Measurements from ENCODE around the gene KLHL9.
A peak's percentile ranks its signal among the peaks of the same experiment; 100 is the strongest.

Gene KLHL9

GRCh38 chr9:21348430-21348970 lies 13.3 kb upstream of the KLHL9 start:
- no peak overlapping the region for H3K9ac ChIP-seq (ENCODE audit: low read length in 5 of 5)
- peaks cover 0 to 8% (median 3%) of the 10 kb centered on the region in 5 donors for H3K27me3 ChIP-seq (ENCODE audit: control insufficient read depth in 5 of 5, insufficient read depth in 4 of 5, low read length in 5 of 5)
- H3K4me3 ChIP-seq (ENCODE audit: low read depth in 1 of 5, low read length in 5 of 5), result no peak overlapping the region
- H3K27ac ChIP-seq (ENCODE audit: low read depth, low read length), result no peak overlapping the region
- no peaks in the 10 kb centered on the region for H3K36me3 ChIP-seq (ENCODE audit: control insufficient read depth in 5 of 5, insufficient read depth in 5 of 5, low read length in 5 of 5)
- H3K9me3 ChIP-seq (ENCODE audit: control insufficient read depth in 5 of 5, low read length in 5 of 5), result peaks cover 0 to 3% (median 0%) of the 10 kb centered on the region in 5 donors
- no peaks in the 10 kb centered on the region for H3K4me1 ChIP-seq (ENCODE audit: control insufficient read depth in 5 of 5, insufficient read depth in 5 of 5, low read length in 5 of 5)

DNA sequence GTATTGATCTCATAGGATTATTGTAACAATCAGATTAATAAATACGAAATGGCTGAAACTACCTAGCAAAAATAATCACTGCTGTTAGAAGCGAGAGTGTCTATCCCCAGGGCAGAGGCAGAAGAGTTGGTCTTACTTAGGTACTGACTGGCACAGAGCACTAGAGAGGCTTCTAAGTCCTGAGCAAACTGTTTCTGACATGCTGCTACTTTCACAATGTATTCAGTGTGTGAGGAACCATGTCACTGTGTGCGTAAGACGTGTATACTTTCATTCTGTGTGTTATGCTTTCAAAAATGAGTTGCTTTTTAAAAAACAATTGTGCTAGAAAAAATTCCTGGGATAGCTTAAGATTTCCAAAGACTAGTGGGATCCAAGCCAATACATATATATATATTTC lies 5.5 kb upstream of the KLHL9 start:
- H3K9ac ChIP-seq (ENCODE audit: low read length in 5 of 5), result no peak overlapping the region
- H3K4me3 ChIP-seq (ENCODE audit: low read depth in 1 of 5, low read length in 5 of 5), result no peak overlapping the region
- H3K27me3 ChIP-seq (ENCODE audit: control insufficient read depth in 5 of 5, insufficient read depth in 4 of 5, low read length in 5 of 5), result peaks cover 0 to 3% (median 0%) of the 10 kb centered on the region in 5 donors
- no peak overlapping the region for H3K27ac ChIP-seq (ENCODE audit: low read depth, low read length)
- no peaks in the 10 kb centered on the region for H3K36me3 ChIP-seq (ENCODE audit: control insufficient read depth in 5 of 5, insufficient read depth in 5 of 5, low read length in 5 of 5)
- peaks cover 0 to under 1% (median 0%) of the 10 kb centered on the region in 5 donors for H3K4me1 ChIP-seq (ENCODE audit: control insufficient read depth in 5 of 5, insufficient read depth in 5 of 5, low read length in 5 of 5)
- peaks cover 0 to 3% (median 0%) of the 10 kb centered on the region in 5 donors for H3K9me3 ChIP-seq (ENCODE audit: control insufficient read depth in 5 of 5, low read length in 5 of 5)

DNA sequence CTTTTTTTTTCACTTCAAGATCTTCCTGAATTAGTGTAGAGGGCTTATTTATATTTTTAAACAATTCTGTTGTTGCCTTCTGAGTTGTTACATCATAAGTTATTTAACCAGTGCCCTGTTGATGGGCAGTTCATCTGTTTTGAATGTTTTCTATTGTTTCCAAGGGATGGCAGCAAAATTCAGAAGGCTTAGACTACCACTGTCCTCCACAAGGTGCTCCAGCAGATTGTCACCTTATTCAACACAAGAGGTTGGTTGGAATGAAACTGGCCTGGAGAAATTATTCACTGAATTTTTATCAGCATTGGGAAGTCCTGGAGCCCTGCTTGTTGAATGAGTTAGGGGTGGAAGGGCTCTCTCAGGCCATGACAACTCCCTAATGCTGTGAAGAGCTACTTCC lies 1.3 kb upstream of the KLHL9 start:
- Histone ChIP-seq H3K27me3 (ENCODE audit: control insufficient read depth in 5 of 5, insufficient read depth in 4 of 5, low read length in 5 of 5) (peaks cover 0 to 3% (median 0%) of the 10 kb centered on the region in 5 donors), H3K9ac (ENCODE audit: low read length in 5 of 5) (no peak overlapping the region), H3K9me3 (ENCODE audit: control insufficient read depth in 5 of 5, low read length in 5 of 5) (no peaks in the 10 kb centered on the region), H3K4me3 (ENCODE audit: low read depth in 1 of 5, low read length in 5 of 5) (no peak overlapping the region), H3K36me3 (ENCODE audit: control insufficient read depth in 5 of 5, insufficient read depth in 5 of 5, low read length in 5 of 5) (no peaks in the 10 kb centered on the region), H3K27ac (ENCODE audit: low read depth, low read length) (no peak overlapping the region), H3K4me1 (ENCODE audit: control insufficient read depth in 5 of 5, insufficient read depth in 5 of 5, low read length in 5 of 5) (peaks cover 8 to 37% (median 34%) of the 10 kb centered on the region in 5 donors)

DNA sequence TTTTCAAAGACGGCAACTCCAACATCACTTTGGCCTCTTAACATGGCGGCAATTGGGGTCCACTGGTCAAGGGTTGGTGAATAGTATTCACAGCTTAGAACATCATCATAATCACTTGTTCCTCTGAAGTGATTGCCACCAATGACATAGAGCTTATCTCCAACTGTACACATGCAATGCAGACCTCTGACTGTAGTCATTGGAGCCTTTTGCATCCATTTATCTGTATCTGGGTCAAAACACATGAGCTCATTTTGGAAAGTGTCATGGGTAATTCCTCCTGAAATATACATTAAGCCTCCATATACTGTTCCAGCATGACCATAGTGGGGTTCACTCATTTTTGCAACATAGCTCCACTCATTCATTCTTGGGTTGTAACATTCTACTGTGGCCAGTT lies 2.0 kb downstream of the KLHL9 start:
- Histone ChIP-seq H3K27ac (ENCODE audit: low read depth, low read length) (no peak overlapping the region), H3K9me3 (ENCODE audit: control insufficient read depth in 5 of 5, low read length in 5 of 5) (no peaks in the 10 kb centered on the region), H3K36me3 (ENCODE audit: control insufficient read depth in 5 of 5, insufficient read depth in 5 of 5, low read length in 5 of 5) (no peaks in the 10 kb centered on the region), H3K4me3 (ENCODE audit: low read depth in 1 of 5, low read length in 5 of 5) (peak overlapping the region; percentile 85 to 100 (median 97)), H3K4me1 (ENCODE audit: control insufficient read depth in 5 of 5, insufficient read depth in 5 of 5, low read length in 5 of 5) (peaks cover 8 to 60% (median 52%) of the 10 kb centered on the region in 5 donors), H3K9ac (ENCODE audit: low read length in 5 of 5) (peak overlapping the region in 2 of 5 donors; percentile 2 to 10), H3K27me3 (ENCODE audit: control insufficient read depth in 5 of 5, insufficient read depth in 4 of 5, low read length in 5 of 5) (no peaks in the 10 kb centered on the region)

DNA sequence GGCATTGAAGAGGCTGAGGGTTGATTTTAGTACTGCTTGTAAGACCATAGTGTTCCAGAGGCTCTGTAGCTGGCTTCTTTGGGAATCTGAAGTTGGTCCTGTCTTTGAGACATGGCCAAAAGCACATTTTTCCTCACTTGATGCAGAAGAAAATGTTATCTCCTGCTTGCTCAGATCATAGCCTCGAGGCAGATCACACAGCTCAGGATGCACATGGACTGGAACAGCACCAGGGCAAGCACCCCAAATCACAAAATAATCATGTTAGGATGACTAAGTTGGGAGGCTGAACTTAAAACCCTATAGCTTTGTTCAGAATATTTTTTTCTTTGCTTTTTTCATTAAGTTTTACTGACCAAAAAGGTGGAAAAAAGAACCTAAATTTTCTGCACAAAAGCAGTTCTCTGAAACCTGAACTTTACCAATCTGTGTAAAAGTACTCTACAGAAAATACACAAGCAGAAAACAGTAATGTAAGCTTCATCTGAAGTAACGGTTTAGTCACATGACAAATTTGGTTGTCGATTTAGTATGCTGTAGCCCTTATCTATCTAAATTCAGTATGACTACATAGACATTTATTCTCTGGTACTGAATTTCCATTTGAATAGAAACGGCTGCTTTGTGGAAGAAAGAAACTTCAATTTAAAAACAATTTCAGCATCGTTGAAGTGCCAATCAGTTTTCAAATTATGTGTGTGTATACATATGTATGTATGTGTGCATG lies 3.4 kb downstream of the KLHL9 start:
- Histone ChIP-seq H3K4me1 (ENCODE audit: control insufficient read depth in 5 of 5, insufficient read depth in 5 of 5, low read length in 5 of 5) (peaks cover 8 to 63% (median 53%) of the 10 kb centered on the region in 5 donors), H3K4me3 (ENCODE audit: low read depth in 1 of 5, low read length in 5 of 5) (peak overlapping the region in 2 of 5 donors; percentile 11 to 24), H3K9ac (ENCODE audit: low read length in 5 of 5) (peak overlapping the region in 2 of 5 donors; percentile 44 to 62), H3K9me3 (ENCODE audit: control insufficient read depth in 5 of 5, low read length in 5 of 5) (no peaks in the 10 kb centered on the region), H3K27ac (ENCODE audit: low read depth, low read length) (no peak overlapping the region), H3K36me3 (ENCODE audit: control insufficient read depth in 5 of 5, insufficient read depth in 5 of 5, low read length in 5 of 5) (no peaks in the 10 kb centered on the region), H3K27me3 (ENCODE audit: control insufficient read depth in 5 of 5, insufficient read depth in 4 of 5, low read length in 5 of 5) (no peaks in the 10 kb centered on the region)

DNA sequence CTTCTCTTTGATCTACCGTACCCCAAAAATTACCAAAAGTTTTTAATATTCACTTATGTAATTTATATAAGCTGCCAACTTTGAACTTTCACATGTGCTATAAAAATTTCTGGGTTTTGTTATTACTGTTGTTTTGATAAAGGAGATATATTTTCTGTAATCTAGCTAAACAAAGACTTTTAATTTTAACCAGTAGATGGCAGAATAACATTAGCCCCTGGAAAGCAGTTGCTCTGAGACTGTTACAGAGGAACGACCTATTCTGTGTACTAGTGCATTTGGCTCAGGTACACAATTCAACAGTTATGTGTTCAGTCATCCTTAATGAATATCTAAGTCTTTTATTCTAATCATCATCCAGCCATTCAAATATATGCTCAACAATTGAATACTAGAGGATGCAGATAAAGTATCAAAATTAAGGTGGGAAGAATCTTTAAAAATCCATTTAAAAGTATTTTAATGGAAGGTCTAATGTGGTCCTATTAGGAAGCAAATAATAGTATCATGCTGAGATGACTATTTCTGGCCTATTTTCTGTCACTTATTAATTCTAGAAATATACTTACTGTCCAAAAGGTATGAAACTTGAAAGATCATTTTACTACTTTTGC lies 8.6 kb downstream of the KLHL9 start:
- no peak overlapping the region for H3K4me3 ChIP-seq (ENCODE audit: low read depth in 1 of 5, low read length in 5 of 5)
- no peak overlapping the region for H3K27ac ChIP-seq (ENCODE audit: low read depth, low read length)
- peaks cover 7 to 30% (median 18%) of the 10 kb centered on the region in 5 donors for H3K36me3 ChIP-seq (ENCODE audit: control insufficient read depth in 5 of 5, insufficient read depth in 5 of 5, low read length in 5 of 5)
- peak overlapping the region in 1 of 5 donors; percentile 60 for H3K9ac ChIP-seq (ENCODE audit: low read length in 5 of 5)
- no peaks in the 10 kb centered on the region for H3K27me3 ChIP-seq (ENCODE audit: control insufficient read depth in 5 of 5, insufficient read depth in 4 of 5, low read length in 5 of 5)
- peaks cover 0 to 32% (median 22%) of the 10 kb centered on the region in 5 donors for H3K4me1 ChIP-seq (ENCODE audit: control insufficient read depth in 5 of 5, insufficient read depth in 5 of 5, low read length in 5 of 5)
- H3K9me3 ChIP-seq (ENCODE audit: control insufficient read depth in 5 of 5, low read length in 5 of 5), result no peaks in the 10 kb centered on the region

- Histone ChIP-seq H3K27ac (ENCODE audit: low read depth, low read length) (no peak overlapping the region), H3K4me3 (ENCODE audit: low read depth in 1 of 5, low read length in 5 of 5) (no peak overlapping the region), H3K4me1 (ENCODE audit: control insufficient read depth in 5 of 5, insufficient read depth in 5 of 5, low read length in 5 of 5) (peaks cover 0 to 10% (median 6%) of the 10 kb centered on the region in 5 donors), H3K36me3 (ENCODE audit: control insufficient read depth in 5 of 5, insufficient read depth in 5 of 5, low read length in 5 of 5) (peaks cover 10 to 36% (median 19%) of the 10 kb centered on the region in 5 donors), H3K27me3 (ENCODE audit: control insufficient read depth in 5 of 5, insufficient read depth in 4 of 5, low read length in 5 of 5) (no peaks in the 10 kb centered on the region), H3K9ac (ENCODE audit: low read length in 5 of 5) (no peak overlapping the region), H3K9me3 (ENCODE audit: control insufficient read depth in 5 of 5, low read length in 5 of 5) (no peaks in the 10 kb centered on the region)
These were observed 11.2 kb downstream of the KLHL9 start for GRCh38 chr9:21324047-21324446.

GRCh38 chr9:21322911-21323461 lies 12.2 kb downstream of the KLHL9 start:
- H3K27ac ChIP-seq (ENCODE audit: low read depth, low read length), result no peak overlapping the region
- no peaks in the 10 kb centered on the region for H3K27me3 ChIP-seq (ENCODE audit: control insufficient read depth in 5 of 5, insufficient read depth in 4 of 5, low read length in 5 of 5)
- no peak overlapping the region for H3K4me3 ChIP-seq (ENCODE audit: low read depth in 1 of 5, low read length in 5 of 5)
- H3K9ac ChIP-seq (ENCODE audit: low read length in 5 of 5), result no peak overlapping the region
- H3K4me1 ChIP-seq (ENCODE audit: control insufficient read depth in 5 of 5, insufficient read depth in 5 of 5, low read length in 5 of 5), result peaks cover 0 to 10% (median 3%) of the 10 kb centered on the region in 5 donors
- no peaks in the 10 kb centered on the region for H3K9me3 ChIP-seq (ENCODE audit: control insufficient read depth in 5 of 5, low read length in 5 of 5)
- H3K36me3 ChIP-seq (ENCODE audit: control insufficient read depth in 5 of 5, insufficient read depth in 5 of 5, low read length in 5 of 5), result peaks cover 10 to 36% (median 19%) of the 10 kb centered on the region in 5 donors

GRCh38 chr9:21320465-21320864 lies 14.7 kb downstream of the KLHL9 start:
- no peak overlapping the region for H3K9ac ChIP-seq (ENCODE audit: low read length in 5 of 5)
- H3K4me1 ChIP-seq (ENCODE audit: control insufficient read depth in 5 of 5, insufficient read depth in 5 of 5, low read length in 5 of 5), result peaks cover 3 to 13% (median 9%) of the 10 kb centered on the region in 5 donors
- H3K9me3 ChIP-seq (ENCODE audit: control insufficient read depth in 5 of 5, low read length in 5 of 5), result no peaks in the 10 kb centered on the region
- no peak overlapping the region for H3K27ac ChIP-seq (ENCODE audit: low read depth, low read length)
- no peaks in the 10 kb centered on the region for H3K27me3 ChIP-seq (ENCODE audit: control insufficient read depth in 5 of 5, insufficient read depth in 4 of 5, low read length in 5 of 5)
- peaks cover 10 to 36% (median 19%) of the 10 kb centered on the region in 5 donors for H3K36me3 ChIP-seq (ENCODE audit: control insufficient read depth in 5 of 5, insufficient read depth in 5 of 5, low read length in 5 of 5)
- H3K4me3 ChIP-seq (ENCODE audit: low read depth in 1 of 5, low read length in 5 of 5), result no peak overlapping the region

Data from subcutaneous abdominal adipose tissue (tissue), 5 donors.